DOHH2 (cell line): ENCODE measurements around the gene RAF1.

Experiments
- H3F3A ChIP-seq: fragments of 200-600 bp; sonication (generic), shearing (Covaris generic); 2 replicates; pipeline ENCODE4 v1.6.0; 2016; ENCODE audit warnings: antibody characterized with exemption, mild to moderate bottlenecking; ENCODE audit not compliant: control insufficient read depth, insufficient read depth
- H3K27ac ChIP-seq: fragments of 200-600 bp; sonication (generic); 2 replicates; pipeline ENCODE4 v1.5.1; 2014; ENCODE audit warnings: low read depth, mild to moderate bottlenecking, low read length, moderate library complexity
- H3K27me3 ChIP-seq: fragments of 200-600 bp; sonication (generic); 2 replicates; pipeline ENCODE4 v1.6.1; 2014; ENCODE audit warnings: mild to moderate bottlenecking, low read length, mixed read lengths; ENCODE audit not compliant: control insufficient read depth
- H3K36me3 ChIP-seq: fragments of 200-600 bp; sonication (generic); 2 replicates; pipeline ENCODE4 v1.6.1; 2014; ENCODE audit warnings: mild to moderate bottlenecking, low read length, moderate library complexity, mixed read lengths; ENCODE audit not compliant: control insufficient read depth
- H3K4me1 ChIP-seq: fragments of 200-600 bp; sonication (generic); 2 replicates; pipeline ENCODE4 v1.6.1; 2014; ENCODE audit warnings: mild to moderate bottlenecking, low read length, mixed read lengths; ENCODE audit not compliant: control insufficient read depth
- H3K4me2 ChIP-seq: fragments of 200-600 bp; sonication (generic); 2 replicates; pipeline ENCODE4 v1.6.0; 2014; ENCODE audit warnings: mild to moderate bottlenecking, low read length, moderate library complexity
- H3K4me3 ChIP-seq: fragments of 200-600 bp; sonication (generic); 2 replicates; pipeline ENCODE4 v1.5.1; 2014; ENCODE audit warnings: mild to moderate bottlenecking, low read length, mixed read lengths
- H3K79me2 ChIP-seq: fragments of 200-600 bp; sonication (generic); 2 replicates; pipeline ENCODE4 v1.6.1; 2014; ENCODE audit warnings: mild to moderate bottlenecking, low read length, mixed read lengths; ENCODE audit not compliant: control insufficient read depth
- H3K9me2 ChIP-seq: fragments of 200-600 bp; sonication (generic); replicated peaks from 2 replicates; pipeline ENCODE4 v1.6.1; 2014; ENCODE audit warnings: mild to moderate bottlenecking, low read length, mixed read lengths; ENCODE audit not compliant: control insufficient read depth
- H3K9me3 ChIP-seq: fragments of 200-600 bp; sonication (generic); 2 replicates; pipeline ENCODE4 v1.6.1; 2014; ENCODE audit warnings: antibody characterized with exemption, low read length, mixed read lengths; ENCODE audit not compliant: control insufficient read depth, insufficient read depth
- H4K20me1 ChIP-seq: fragments of 200-600 bp; sonication (generic); 2 replicates; pipeline ENCODE4 v1.6.0; 2014; ENCODE audit warnings: low read depth, mild to moderate bottlenecking, antibody characterized with exemption, low read length, moderate library complexity; ENCODE audit not compliant: control insufficient read depth, insufficient read depth
- CTCF ChIP-seq: fragments of 200-600 bp; sonication (generic); IDR thresholded peaks from one replicate; pipeline ENCODE4 v1.5.1; 2014; ENCODE audit warnings: antibody characterized with exemption, mild to moderate bottlenecking, low read depth, low read length; ENCODE audit not compliant: poor library complexity, severe bottlenecking
- EZH2phosphoT487 ChIP-seq: fragments of 200-600 bp; sonication (generic); IDR thresholded peaks from 2 replicates; pipeline ENCODE4 v1.6.1; 2017; ENCODE audit warnings: borderline replicate concordance, mild to moderate bottlenecking, antibody characterized with exemption, low read length, moderate library complexity, mixed read lengths

Gene RAF1

DNA sequence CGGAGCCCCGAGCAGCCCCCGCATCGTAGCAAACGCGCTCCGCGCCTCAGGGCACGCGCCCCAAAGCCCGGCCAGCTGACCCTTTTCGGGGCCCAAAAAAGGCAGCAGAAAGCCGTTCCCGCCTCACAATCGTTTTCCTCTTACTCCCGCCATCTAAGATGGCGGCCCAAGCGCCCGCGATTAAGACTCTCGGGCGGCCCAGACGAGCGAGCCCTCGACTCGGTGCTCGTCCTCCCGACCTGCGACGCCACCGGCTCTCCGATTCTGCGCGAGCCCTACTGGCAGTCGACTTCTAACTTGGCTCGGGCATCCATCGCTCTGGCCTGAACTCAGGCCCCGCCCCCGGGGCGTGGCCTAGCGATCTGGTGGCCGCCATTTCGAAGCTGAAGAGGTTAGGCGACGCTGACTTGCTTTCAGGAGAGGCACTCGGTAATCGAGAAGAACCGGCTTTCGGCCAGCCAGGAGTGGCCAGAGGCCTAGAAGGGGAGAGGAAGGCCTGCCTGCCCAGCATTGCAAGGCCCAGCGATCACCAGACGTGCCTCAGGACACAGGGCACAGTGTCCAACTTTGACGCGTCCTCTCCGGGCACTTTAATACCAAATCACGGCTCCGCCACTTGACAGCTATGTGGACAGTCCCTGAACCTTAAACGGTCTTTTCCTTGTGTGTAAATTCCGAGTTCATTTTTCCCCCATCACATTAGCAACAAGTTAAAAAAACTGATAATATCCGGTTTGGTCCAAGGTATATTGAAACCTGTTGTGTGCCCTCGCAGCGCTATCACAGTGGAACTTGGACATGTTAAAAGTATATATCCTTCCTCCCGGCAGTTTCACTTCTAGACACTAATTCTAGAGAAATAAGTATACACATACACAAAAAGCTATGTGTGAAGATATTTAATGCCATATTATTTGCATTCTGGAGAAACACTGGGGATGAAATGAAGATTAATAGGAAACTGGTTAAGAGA is at the start of gene RAF1:
TSS of gene RAF1 (minus strand) at position 182 of the 973 bp plus-strand sequence. CDS start 45,396 bp downstream, outside the sequence.
- no peaks in the 10 kb centered on the region for H3K9me3 ChIP-seq
- 0 out of 2 replicates have a peak, but pooled peaks cover 4% of the 10 kb centered on the region for H3F3A ChIP-seq
- H3K4me1 ChIP-seq: peaks cover 25% of the 10 kb centered on the region
- peak within 1 kb of the TSS; percentile 91 for H3K4me2 ChIP-seq
- H3K27ac ChIP-seq: peak within 1 kb of the TSS; percentile 74
- peak within 1 kb of the TSS; percentile 99 for H3K4me3 ChIP-seq
- no peaks in the 10 kb centered on the region for H3K27me3 ChIP-seq
- no peaks in the 10 kb centered on the region for H3K9me2 ChIP-seq
- H4K20me1 ChIP-seq: peaks cover 13% of the 10 kb centered on the region
- H3K79me2 ChIP-seq: peaks cover 52% of the 10 kb centered on the region
- H3K36me3 ChIP-seq: peaks cover 11% of the 10 kb centered on the region
- TF ChIP-seq EZH2phosphoT487 (no peak), CTCF (no peak)

- Histone ChIP-seq H3K4me1 (peaks cover 3% of the 10 kb centered on the region; the same call in 1 of the 2 replicates), H3K9me2 (no peaks in the 10 kb centered on the region), H4K20me1 (no peaks in the 10 kb centered on the region), H3F3A (no peaks in the 10 kb centered on the region), H3K4me3 (no peak overlapping the region), H3K4me2 (no peak overlapping the region), H3K36me3 (no peaks in the 10 kb centered on the region), H3K9me3 (no peaks in the 10 kb centered on the region), H3K27ac (no peak overlapping the region), H3K79me2 (no peaks in the 10 kb centered on the region), H3K27me3 (peaks cover 19% of the 10 kb centered on the region)
- TF ChIP-seq EZH2phosphoT487: no peak
- TF ChIP-seq CTCF: no peak
Measured at GRCh38 chr3:12710062-12710461, 46.1 kb upstream of the RAF1 start.

- TF ChIP-seq EZH2phosphoT487: no peak
- no peaks in the 10 kb centered on the region for H3K9me3 ChIP-seq
Measured at GRCh38 chr3:12709334-12709733, 45.4 kb upstream of the RAF1 start.

More at GRCh38 chr3:12709334-12709733, 45.4 kb upstream of the RAF1 start:
- no peaks in the 10 kb centered on the region for H3K9me2 ChIP-seq
- no peaks in the 10 kb centered on the region for H4K20me1 ChIP-seq
- no peaks in the 10 kb centered on the region for H3F3A ChIP-seq
- H3K27me3 ChIP-seq: peaks cover 19% of the 10 kb centered on the region
- H3K4me2 ChIP-seq: no peak overlapping the region
- H3K79me2 ChIP-seq: no peaks in the 10 kb centered on the region
- peaks cover 3% of the 10 kb centered on the region; the same call in 1 of the 2 replicates for H3K4me1 ChIP-seq
- H3K27ac ChIP-seq: no peak overlapping the region
- H3K36me3 ChIP-seq: no peaks in the 10 kb centered on the region
- no peak overlapping the region for H3K4me3 ChIP-seq
